Smooth muscle cell (in vitro differentiated cells): ENCODE measurements around the gene TENT4A. TPM values are rescaled to one million over a fixed set of nuclear protein-coding genes. Genes with fewer than 3 reads are reported as not detected.
A peak's percentile ranks its signal among the peaks of the same experiment; 100 is the strongest.

Experiments
- DNase-seq: peaks from one replicate; lab custom pipeline; 2025; ENCODE audit not compliant: unreplicated experiment; lab: John Stamatoyannopoulos, UW
- H2AFZ ChIP-seq: fragments of 200-600 bp; sonication (generic); 2 replicates; pipeline ENCODE4 v1.6.0; 2016; ENCODE audit warnings: antibody characterized with exemption, low read depth, mild to moderate bottlenecking
- H3F3A ChIP-seq: fragments of 200-600 bp; sonication (generic); 2 replicates; pipeline ENCODE4 v1.6.0; 2017; ENCODE audit warnings: antibody characterized with exemption, low read depth
- H3K27ac ChIP-seq: fragments of 200-600 bp; sonication (generic); 2 replicates; pipeline ENCODE4 v1.5.1; 2016; ENCODE audit warnings: low read depth, mild to moderate bottlenecking
- H3K27me3 ChIP-seq: fragments of 200-600 bp; sonication (generic); 2 replicates; pipeline ENCODE4 v1.6.1; 2016; ENCODE audit warnings: low read depth, mild to moderate bottlenecking
- H3K36me3 ChIP-seq: fragments of 200-600 bp; sonication (generic); 2 replicates; pipeline ENCODE4 v1.5.1; 2016; ENCODE audit warnings: low read depth
- H3K4me1 ChIP-seq: fragments of 200-600 bp; sonication (generic); 2 replicates; pipeline ENCODE4 v1.5.1; 2016; ENCODE audit warnings: low read depth
- H3K4me2 ChIP-seq: fragments of 200-600 bp; sonication (generic); 2 replicates; pipeline ENCODE4 v1.6.0; 2016; ENCODE audit warnings: mild to moderate bottlenecking
- H3K4me3 ChIP-seq: fragments of 200-600 bp; sonication (generic); 2 replicates; pipeline ENCODE4 v1.5.1; 2016; ENCODE audit warnings: mild to moderate bottlenecking
- H3K79me2 ChIP-seq: fragments of 200-600 bp; sonication (generic); 2 replicates; pipeline ENCODE4 v1.6.0; 2016; ENCODE audit warnings: low read depth, mild to moderate bottlenecking
- H3K9ac ChIP-seq: fragments of 200-600 bp; sonication (generic); 2 replicates; pipeline ENCODE4 v1.6.0; 2016; ENCODE audit warnings: low read depth
- H3K9me3 ChIP-seq: fragments of 200-600 bp; sonication (generic); replicated peaks from 2 replicates; pipeline ENCODE4 v1.5.1; 2016; ENCODE audit warnings: low read depth
- H4K20me1 ChIP-seq: fragments of 200-600 bp; sonication (generic); 2 replicates; pipeline ENCODE4 v1.6.0; 2016; ENCODE audit warnings: low read depth
- CTCF ChIP-seq: fragments of 200-600 bp; sonication (generic); IDR thresholded peaks from 2 replicates; pipeline ENCODE4 v1.5.1; 2017; ENCODE audit warnings: borderline replicate concordance, mild to moderate bottlenecking, antibody characterized with exemption; ENCODE audit not compliant: insufficient read depth, poor library complexity, severe bottlenecking
- WGBS: methylation state at CpG from one replicate; pipeline ENCODE4 v1.1.7; 2016; ENCODE audit warnings: low lambda C conversion rate; 5-methylcytosine and 5-hydroxymethylcytosine counted together
- polyA plus RNA-seq: library from polyadenylated mRNA; unstranded; fragments of >200 nt; fragmentation: Nextera tagmentation; extraction: Ambion mirVana; gene quantifications from 2 replicates; pipeline ENCODE4 v1.2.1, GENCODE V29; 2016
- total RNA-seq: library from RNA; depleted of rRNA; stranded (reverse); fragments of >200 nt; gene quantifications from 2 replicates; pipeline ENCODE4 v1.2.3, GENCODE V29; 2014

TENT4A gene
- total and polyA plus RNA-seq, 2 experiments from 2014 or later: 10.0 to 16.2 TPM

GRCh38 chr5:6745706-6746222 lies 32.5 kb downstream of the TENT4A start:
- Histone ChIP-seq H3K36me3 (peaks cover 7% of the 10 kb centered on the region), H3K27ac (no peak overlapping the region), H3K27me3 (no peaks in the 10 kb centered on the region), H3K9ac (no peak overlapping the region), H4K20me1 (peaks cover 93% of the 10 kb centered on the region), H3K79me2 (peaks cover 41% of the 10 kb centered on the region), H3K4me1 (no peaks in the 10 kb centered on the region), H3K4me3 (no peak overlapping the region), H3K4me2 (no peak overlapping the region), H3K9me3 (no peaks in the 10 kb centered on the region), H2AFZ (no peak overlapping the region), H3F3A (peaks cover 4% of the 10 kb centered on the region)
- whole genome bisulfite sequencing: 89% methylated on average over 10 of the region's 10 CpGs
- peak; percentile 64 for TF ChIP-seq CTCF
- no peak for DNase-seq

GRCh38 chr5:6746244-6746643 lies 33.0 kb downstream of the TENT4A start:
- H3K9me3 ChIP-seq: no peaks in the 10 kb centered on the region
- no peaks in the 10 kb centered on the region for H3K27me3 ChIP-seq
- H3K4me3 ChIP-seq: no peak overlapping the region
- no peak for DNase-seq
- no peak overlapping the region for H2AFZ ChIP-seq
- no peak for TF ChIP-seq CTCF
- H3F3A ChIP-seq: peaks cover 4% of the 10 kb centered on the region
- H3K27ac ChIP-seq: no peak overlapping the region
- H4K20me1 ChIP-seq: peaks cover 93% of the 10 kb centered on the region
- H3K36me3 ChIP-seq: peaks cover 7% of the 10 kb centered on the region
- H3K9ac ChIP-seq: no peak overlapping the region
- WGBS: 95% methylated on average over 9 of the region's 9 CpGs
- no peak overlapping the region for H3K4me2 ChIP-seq
- H3K4me1 ChIP-seq: no peaks in the 10 kb centered on the region
- H3K79me2 ChIP-seq: peaks cover 41% of the 10 kb centered on the region

- no peak overlapping the region for H2AFZ ChIP-seq
- H3F3A ChIP-seq: peaks cover 4% of the 10 kb centered on the region
- H3K27ac ChIP-seq: no peak overlapping the region
- no peak overlapping the region for H3K4me2 ChIP-seq
- H3K9ac ChIP-seq: no peak overlapping the region
- 92% methylated on average over 9 of the region's 9 CpGs for whole genome bisulfite sequencing
- H3K79me2 ChIP-seq: peaks cover 41% of the 10 kb centered on the region
- no peaks in the 10 kb centered on the region for H3K4me1 ChIP-seq
- H3K36me3 ChIP-seq: peaks cover 7% of the 10 kb centered on the region
- H3K27me3 ChIP-seq: no peaks in the 10 kb centered on the region
- H4K20me1 ChIP-seq: peaks cover 91% of the 10 kb centered on the region
- no peaks in the 10 kb centered on the region for H3K9me3 ChIP-seq
- H3K4me3 ChIP-seq: no peak overlapping the region
- DNase-seq: no peak
- TF ChIP-seq CTCF: no peak
These were observed 33.9 kb downstream of the TENT4A start for GRCh38 chr5:6747103-6747502.

- WGBS: 97% methylated on average over 11 of the region's 11 CpGs
- H3K79me2 ChIP-seq: peaks cover 41% of the 10 kb centered on the region
- H3F3A ChIP-seq: no peaks in the 10 kb centered on the region
These were observed 34.9 kb downstream of the TENT4A start for GRCh38 chr5:6748142-6748541.

More at GRCh38 chr5:6748142-6748541, 34.9 kb downstream of the TENT4A start:
- Histone ChIP-seq H3K4me2 (no peak overlapping the region), H3K4me3 (no peak overlapping the region), H3K36me3 (peaks cover 7% of the 10 kb centered on the region), H3K9ac (no peak overlapping the region), H3K4me1 (no peaks in the 10 kb centered on the region), H3K9me3 (no peaks in the 10 kb centered on the region), H4K20me1 (peaks cover 84% of the 10 kb centered on the region), H2AFZ (no peak overlapping the region), H3K27ac (no peak overlapping the region), H3K27me3 (no peaks in the 10 kb centered on the region)
- DNase-seq: no peak
- TF ChIP-seq CTCF: no peak
